Measurements from ENCODE around the gene TBX19. TPM values are rescaled to one million over a fixed set of nuclear protein-coding genes. Genes with fewer than 3 reads are reported as not detected.

TBX19 gene
- total RNA-seq = 1.4 and 1.6 TPM in 2 replicates

DNA sequence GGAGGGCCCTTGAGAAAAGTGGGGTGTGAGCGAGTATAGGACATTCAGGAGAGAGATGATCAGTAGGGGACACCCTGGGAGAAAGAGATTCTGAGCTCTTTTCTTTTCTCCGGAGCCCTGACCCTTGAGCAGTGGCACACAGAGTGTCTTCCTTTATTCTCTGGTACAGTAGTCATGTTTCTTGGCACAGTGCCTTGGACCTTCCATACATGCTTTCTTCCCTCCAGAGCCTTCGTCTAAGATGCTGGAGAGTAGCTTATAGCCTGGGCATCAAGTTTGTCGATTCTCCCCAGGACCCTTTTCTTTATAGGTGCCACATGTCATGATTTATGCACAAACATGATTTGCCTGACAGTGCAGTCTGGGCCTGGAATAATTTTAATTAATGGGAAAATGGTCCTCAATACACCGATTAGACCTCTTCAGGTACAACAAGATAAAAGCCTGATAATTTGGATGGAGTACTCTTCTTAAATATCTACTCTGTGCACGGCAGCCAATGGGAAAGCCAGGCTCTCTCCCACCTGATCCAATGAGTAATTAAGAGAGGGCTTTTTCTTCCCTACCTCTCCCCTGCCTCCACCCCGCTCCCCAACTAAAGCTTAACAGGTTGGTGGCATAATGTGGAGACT lies at the start of gene TBX19:
Gene TBX19 (plus strand): TSS at position 582 of the 632 bp plus-strand sequence. CDS start 214 bp downstream, outside the sequence.

Small RNAs within 50 kb of the gene (small RNA-seq; reads per million reads assigned to genes)
- not detected for gene RNU6-1310P

Other genes starting within 250 kb of the TBX19 start
- gene GPR161, start 143.9 kb upstream of the TBX19 start, total RNA-seq = 13.9 TPM in 2 replicates
- 35.8 and 38.9 TPM in 2 replicates for gene TIPRL, start 101.9 kb upstream of the TBX19 start, total RNA-seq
- gene SFT2D2, start 54.9 kb upstream of the TBX19 start, total RNA-seq = 69.8 and 73.9 TPM in 2 replicates